ENCODE data around the gene CKB.

Gene CKB

GRCh38 chr14:103531421-103532215 is 9.0 kb upstream of the CKB start:
- peaks cover 17% of the 10 kb centered on the region for H3K79me1 ChIP-seq (ENCODE audit: low read length)
- no peak overlapping the region for H3K9ac ChIP-seq (ENCODE audit: low read length)
- no peak overlapping the region for H2BK5ac ChIP-seq (ENCODE audit: low read length)
- no peak overlapping the region for H2BK15ac ChIP-seq (replicated peaks; ENCODE audit: low read depth)
- peaks cover 5% of the 10 kb centered on the region for H3K4me1 ChIP-seq (ENCODE audit: control insufficient read depth, low read depth, low read length)
- no peak overlapping the region for H3K56ac ChIP-seq (ENCODE audit: low read length)
- H3K27me3 ChIP-seq (ENCODE audit: insufficient read depth, low read length, poor library complexity), result no peaks in the 10 kb centered on the region
- WGBS (ENCODE audit: extremely low coverage, insufficient coverage, low lambda C conversion rate), result no CpG with 5 or more reads among the region's 15 CpGs
- no peak for DNase-seq
- H3K4me2 ChIP-seq (ENCODE audit: low read length), result no peak overlapping the region
- H3K27ac ChIP-seq (ENCODE audit: low read depth, low read length), result no peak overlapping the region
- no peak overlapping the region for H3K4me3 ChIP-seq (ENCODE audit: low read length)
- no peak overlapping the region for H3K4ac ChIP-seq (ENCODE audit: low read depth, low read length)
- H2BK120ac ChIP-seq (ENCODE audit: low read depth, low read length), result no peak overlapping the region
- H2AK5ac ChIP-seq (ENCODE audit: low read length), result no peak overlapping the region
- H3K23ac ChIP-seq (ENCODE audit: low read length), result no peak overlapping the region
- H3K18ac ChIP-seq (ENCODE audit: low read length), result no peak overlapping the region
- no peak overlapping the region for H4K8ac ChIP-seq (ENCODE audit: low read depth, low read length)
- H4K5ac ChIP-seq (ENCODE audit: low read length), result no peak overlapping the region
- peaks cover 12% of the 10 kb centered on the region for H3K79me2 ChIP-seq (ENCODE audit: control insufficient read depth, insufficient read depth, low read length)
- no peaks in the 10 kb centered on the region for H3K36me3 ChIP-seq (ENCODE audit: control insufficient read depth, insufficient read depth, low read length)

DNA sequence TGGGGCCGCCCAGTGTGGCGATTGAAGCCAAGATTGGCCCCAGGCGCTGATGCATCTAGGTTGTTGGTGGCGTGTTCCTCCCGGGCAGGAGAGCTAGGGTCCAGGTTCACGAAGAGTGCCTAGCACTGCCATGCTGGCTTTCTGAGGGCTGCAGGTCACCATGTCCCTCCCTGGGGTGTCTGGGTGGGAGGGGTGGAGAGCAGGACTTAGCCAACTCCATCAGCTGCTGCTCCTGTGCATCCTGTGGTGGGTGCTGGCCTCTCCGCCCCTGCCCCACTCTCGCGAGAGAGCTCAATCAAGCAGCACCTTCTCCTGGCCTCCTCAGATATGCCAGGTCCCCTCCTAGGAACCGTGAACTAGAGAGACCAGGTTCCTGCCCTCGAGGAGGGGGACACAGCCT is 8.2 kb upstream of the CKB start:
- Histone ChIP-seq H3K23ac (ENCODE audit: low read length) (no peak overlapping the region), H3K4ac (ENCODE audit: low read depth, low read length) (no peak overlapping the region), H3K9ac (ENCODE audit: low read length) (no peak overlapping the region), H4K8ac (ENCODE audit: low read depth, low read length) (no peak overlapping the region), H3K18ac (ENCODE audit: low read length) (no peak overlapping the region), H3K36me3 (ENCODE audit: control insufficient read depth, insufficient read depth, low read length) (no peaks in the 10 kb centered on the region), H4K5ac (ENCODE audit: low read length) (no peak overlapping the region), H3K4me2 (ENCODE audit: low read length) (no peak overlapping the region), H3K4me3 (ENCODE audit: low read length) (no peak overlapping the region), H2BK120ac (ENCODE audit: low read depth, low read length) (no peak overlapping the region), H3K27ac (ENCODE audit: low read depth, low read length) (no peak overlapping the region), H2AK5ac (ENCODE audit: low read length) (no peak overlapping the region), H3K56ac (ENCODE audit: low read length) (no peak overlapping the region), H3K79me2 (ENCODE audit: control insufficient read depth, insufficient read depth, low read length) (peaks cover 12% of the 10 kb centered on the region), H2BK5ac (ENCODE audit: low read length) (no peak overlapping the region), H3K4me1 (ENCODE audit: control insufficient read depth, low read depth, low read length) (peaks cover 5% of the 10 kb centered on the region), H2BK15ac (replicated peaks; ENCODE audit: low read depth) (no peak overlapping the region), H3K79me1 (ENCODE audit: low read length) (peaks cover 17% of the 10 kb centered on the region), H3K27me3 (ENCODE audit: insufficient read depth, low read length, poor library complexity) (no peaks in the 10 kb centered on the region)
- DNase-seq, result no peak
- no CpG with 5 or more reads among the region's 11 CpGs for WGBS (ENCODE audit: extremely low coverage, insufficient coverage, low lambda C conversion rate)

GRCh38 chr14:103530390-103530789 is 7.8 kb upstream of the CKB start:
- Histone ChIP-seq H2AK5ac (ENCODE audit: low read length) (no peak overlapping the region), H3K23ac (ENCODE audit: low read length) (no peak overlapping the region), H3K56ac (ENCODE audit: low read length) (no peak overlapping the region), H3K4ac (ENCODE audit: low read depth, low read length) (no peak overlapping the region), H3K9ac (ENCODE audit: low read length) (no peak overlapping the region), H3K4me1 (ENCODE audit: control insufficient read depth, low read depth, low read length) (peaks cover 5% of the 10 kb centered on the region), H3K4me2 (ENCODE audit: low read length) (no peak overlapping the region), H3K18ac (ENCODE audit: low read length) (no peak overlapping the region), H3K27ac (ENCODE audit: low read depth, low read length) (no peak overlapping the region), H2BK5ac (ENCODE audit: low read length) (no peak overlapping the region), H3K79me1 (ENCODE audit: low read length) (peaks cover 17% of the 10 kb centered on the region), H3K36me3 (ENCODE audit: control insufficient read depth, insufficient read depth, low read length) (no peaks in the 10 kb centered on the region), H3K27me3 (ENCODE audit: insufficient read depth, low read length, poor library complexity) (no peaks in the 10 kb centered on the region), H4K5ac (ENCODE audit: low read length) (no peak overlapping the region), H3K79me2 (ENCODE audit: control insufficient read depth, insufficient read depth, low read length) (peaks cover 12% of the 10 kb centered on the region), H4K8ac (ENCODE audit: low read depth, low read length) (no peak overlapping the region), H3K4me3 (ENCODE audit: low read length) (no peak overlapping the region), H2BK15ac (replicated peaks; ENCODE audit: low read depth) (no peak overlapping the region), H2BK120ac (ENCODE audit: low read depth, low read length) (no peak overlapping the region)
- WGBS (ENCODE audit: extremely low coverage, insufficient coverage, low lambda C conversion rate), result no CpG with 5 or more reads among the region's 7 CpGs
- peak; percentile 62 for DNase-seq

DNA sequence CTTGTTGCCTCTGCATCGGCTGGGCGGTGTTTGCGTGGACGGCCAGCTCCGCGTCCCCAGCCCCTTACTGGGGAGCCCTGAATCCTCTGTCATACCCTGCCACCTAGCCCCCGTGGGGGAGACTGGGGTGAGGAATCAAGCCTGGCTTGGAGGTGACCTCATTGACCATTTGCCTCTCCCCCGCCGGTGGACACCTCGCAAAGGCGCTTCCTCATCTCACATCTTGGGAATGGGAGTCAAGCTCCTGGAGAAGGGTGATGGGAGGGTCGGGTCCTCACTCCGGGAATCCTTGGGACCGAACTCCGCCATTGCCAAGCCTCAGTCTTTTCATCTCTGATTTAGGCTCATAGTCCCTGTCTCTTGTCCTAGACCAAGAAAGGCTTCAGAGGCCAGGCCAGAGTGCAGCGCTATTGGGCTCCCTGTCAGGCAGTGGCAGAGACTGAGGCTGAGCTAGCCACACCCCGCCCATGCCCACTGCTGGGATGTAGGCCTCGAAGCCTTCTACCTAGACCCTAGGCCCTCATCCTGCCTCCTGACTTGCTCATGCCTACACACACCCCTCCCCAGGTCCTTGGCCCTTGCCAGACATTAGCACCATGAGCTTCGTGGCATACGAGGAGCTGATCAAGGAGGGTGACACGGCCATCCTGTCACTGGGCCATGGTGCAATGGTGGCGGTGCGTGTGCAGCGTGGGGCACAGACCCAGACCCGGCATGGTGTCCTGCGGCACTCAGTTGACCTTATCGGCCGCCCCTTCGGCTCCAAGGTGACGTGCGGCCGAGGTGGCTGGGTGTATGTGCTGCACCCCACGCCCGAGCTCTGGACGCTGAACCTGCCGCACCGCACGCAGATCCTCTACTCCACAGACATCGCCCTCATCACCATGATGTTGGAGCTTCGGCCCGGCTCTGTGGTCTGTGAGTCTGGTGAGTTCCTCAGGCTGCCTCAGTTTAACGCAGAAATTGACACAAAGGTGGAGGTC is 7.0 kb upstream of the CKB start:
- Histone ChIP-seq H3K79me2 (ENCODE audit: control insufficient read depth, insufficient read depth, low read length) (peaks cover 12% of the 10 kb centered on the region), H2BK5ac (ENCODE audit: low read length) (no peak overlapping the region), H3K79me1 (ENCODE audit: low read length) (peaks cover 17% of the 10 kb centered on the region), H4K8ac (ENCODE audit: low read depth, low read length) (peak overlapping the region; percentile 87), H2AK5ac (ENCODE audit: low read length) (peak overlapping the region; percentile 4), H3K27me3 (ENCODE audit: insufficient read depth, low read length, poor library complexity) (no peaks in the 10 kb centered on the region), H3K18ac (ENCODE audit: low read length) (no peak overlapping the region), H3K4me1 (ENCODE audit: control insufficient read depth, low read depth, low read length) (peaks cover 5% of the 10 kb centered on the region), H3K4me2 (ENCODE audit: low read length) (peak overlapping the region; percentile 100), H3K4me3 (ENCODE audit: low read length) (peak overlapping the region; percentile 94), H3K27ac (ENCODE audit: low read depth, low read length) (no peak overlapping the region), H3K9ac (ENCODE audit: low read length) (peak overlapping the region; percentile 80), H2BK120ac (ENCODE audit: low read depth, low read length) (no peak overlapping the region), H4K5ac (ENCODE audit: low read length) (no peak overlapping the region), H3K23ac (ENCODE audit: low read length) (no peak overlapping the region), H2BK15ac (replicated peaks; ENCODE audit: low read depth) (no peak overlapping the region), H3K4ac (ENCODE audit: low read depth, low read length) (no peak overlapping the region), H3K56ac (ENCODE audit: low read length) (peak overlapping the region; percentile 91), H3K36me3 (ENCODE audit: control insufficient read depth, insufficient read depth, low read length) (no peaks in the 10 kb centered on the region)
- DNase-seq, result no peak
- WGBS (ENCODE audit: extremely low coverage, insufficient coverage, low lambda C conversion rate), result no CpG with 5 or more reads among the region's 42 CpGs

GRCh38 chr14:103528587-103529382 is 6.2 kb upstream of the CKB start, which contains the start of gene TRMT61A:
Gene TRMT61A, plus strand, starts transcription at chr14:103529196. Its CDS starts 783 bp downstream, at chr14:103529979.
- peak within 1 kb of the TSS; percentile 44 for H3K4ac ChIP-seq (ENCODE audit: low read depth, low read length)
- H3K23ac ChIP-seq (ENCODE audit: low read length), result no peak within 1 kb of the TSS
- no peak within 1 kb of the TSS for H3K27ac ChIP-seq (ENCODE audit: low read depth, low read length)
- H3K4me3 ChIP-seq (ENCODE audit: low read length), result peak within 1 kb of the TSS; percentile 94
- peak within 1 kb of the TSS; percentile 100 for H3K4me2 ChIP-seq (ENCODE audit: low read length)
- WGBS (ENCODE audit: extremely low coverage, insufficient coverage, low lambda C conversion rate), result no CpG with 5 or more reads among the region's 70 CpGs
- H3K79me2 ChIP-seq (ENCODE audit: control insufficient read depth, insufficient read depth, low read length), result peaks cover 12% of the 10 kb centered on the region
- no peak within 1 kb of the TSS for H2BK5ac ChIP-seq (ENCODE audit: low read length)
- H3K4me1 ChIP-seq (ENCODE audit: control insufficient read depth, low read depth, low read length), result peaks cover 5% of the 10 kb centered on the region
- H2BK15ac ChIP-seq (replicated peaks; ENCODE audit: low read depth), result no peak within 1 kb of the TSS
- H2AK5ac ChIP-seq (ENCODE audit: low read length), result peak within 1 kb of the TSS; percentile 4
- no peak within 1 kb of the TSS for H4K5ac ChIP-seq (ENCODE audit: low read length)
- H3K79me1 ChIP-seq (ENCODE audit: low read length), result peaks cover 17% of the 10 kb centered on the region
- peak within 1 kb of the TSS; percentile 91 for H3K56ac ChIP-seq (ENCODE audit: low read length)
- H3K9ac ChIP-seq (ENCODE audit: low read length), result peak within 1 kb of the TSS; percentile 80
- peak within 1 kb of the TSS; percentile 87 for H4K8ac ChIP-seq (ENCODE audit: low read depth, low read length)
- peak; percentile 89 for DNase-seq
- H3K18ac ChIP-seq (ENCODE audit: low read length), result peak within 1 kb of the TSS; percentile 20
- H3K36me3 ChIP-seq (ENCODE audit: control insufficient read depth, insufficient read depth, low read length), result no peaks in the 10 kb centered on the region
- H3K27me3 ChIP-seq (ENCODE audit: insufficient read depth, low read length, poor library complexity), result peaks cover 2% of the 10 kb centered on the region
- H2BK120ac ChIP-seq (ENCODE audit: low read depth, low read length), result no peak within 1 kb of the TSS
